Endothelial cell of umbilical vein (primary cell): ENCODE results near the gene CCDC157. TPM values are rescaled to one million over a fixed set of nuclear protein-coding genes. Genes with fewer than 3 reads are reported as not detected.

ENCODE experiments used
- BruUV-seq: library from RNA; stranded (reverse); fragments of 400-500 nt; replicated peaks from 2 replicates; lab custom pipeline; 2021; lab: Mats Ljungman, UMichigan
- CTCF ChIA-PET: fragments of 300-600, 350-600 bp; sonication (Branson Sonifier 250); formaldehyde crosslinking; loops from one replicate; lab custom pipeline; 2021; ENCODE audit warnings: antibody characterized with exemption, inconsistent platforms; lab: Charles Lee
- POLR2A ChIA-PET: fragments of 300-600, 350-600 bp; sonication (Branson Sonifier 250); formaldehyde crosslinking; loops from one replicate; lab custom pipeline; 2021; ENCODE audit warnings: antibody characterized with exemption, inconsistent platforms; lab: Charles Lee
- DNase-seq: peaks from one replicate; pipeline ENCODE4 v3.0.0-alpha.2; 2011; ENCODE audit warnings: low read depth, low spot score
- FAIRE-seq: peaks from 2 replicates; lab custom pipeline; 2011; peaks lifted over from hg19 to GRCh38; lab: Jason Lieb, UNC
- H2AFZ ChIP-seq: 2 replicates; pipeline ENCODE4 v1.6.0; 2012; ENCODE audit warnings: low read depth, low read length, control low read depth, inconsistent platforms
- H3K27ac ChIP-seq: 2 replicates; pipeline ENCODE4 v1.5.1; 2011; ENCODE audit warnings: low read depth, mild to moderate bottlenecking, control low read depth, low read length, moderate library complexity; ENCODE audit not compliant: insufficient read depth
- H3K27me3 ChIP-seq, 2 experiments: 2 replicates each; pipeline versions ENCODE4 v1.6.0 to v1.6.1; 2011; ENCODE audit warnings: low read length in 2 of 2, mixed read lengths in 1 of 2; ENCODE audit not compliant: control insufficient read depth in 2 of 2, insufficient read depth in 2 of 2
- H3K36me3 ChIP-seq, 2 experiments: 2 replicates in 1 of 2; 3 replicates in 1 of 2; pipeline ENCODE4 v1.5.1; 2011; ENCODE audit warnings: low read length in 2 of 2, mild to moderate bottlenecking in 1 of 2, moderate library complexity in 1 of 2; ENCODE audit not compliant: control insufficient read depth in 2 of 2, insufficient read depth in 2 of 2; ENCODE audit errors: extremely low read depth in 1 of 2
- H3K4me1 ChIP-seq: 3 replicates; pipeline ENCODE4 v1.5.1; 2011; ENCODE audit warnings: mild to moderate bottlenecking, low read length; ENCODE audit not compliant: control insufficient read depth, insufficient read depth; ENCODE audit errors: extremely low read depth
- H3K4me2 ChIP-seq: 2 replicates; pipeline ENCODE4 v1.6.1; 2011; ENCODE audit warnings: low read length, control low read depth, mixed read lengths; ENCODE audit not compliant: insufficient read depth
- H3K4me3 ChIP-seq, 3 experiments: fragments of 200-600 bp in 1 of 3; sonication (generic), shearing (Covaris generic) in 1 of 3; replicated peaks in 1 of 3; 2 replicates each; pipeline ENCODE4 v1.5.1; 2011 to 2016; ENCODE audit warnings: control low read depth in 3 of 3, low read length in 3 of 3, mild to moderate bottlenecking in 2 of 3, inconsistent platforms in 1 of 3, low read depth in 1 of 3, moderate library complexity in 1 of 3; ENCODE audit not compliant: insufficient read depth in 1 of 3
- H3K79me2 ChIP-seq: 2 replicates; pipeline ENCODE4 v1.6.0; 2012; ENCODE audit warnings: low read length, inconsistent platforms; ENCODE audit not compliant: control insufficient read depth, insufficient read depth
- H3K9ac ChIP-seq: replicated peaks from 2 replicates; pipeline ENCODE3; 2011; ENCODE audit warnings: low read length, control low read depth; ENCODE audit not compliant: insufficient read depth; ENCODE audit errors: extremely low read depth
- H3K9me1 ChIP-seq: replicated peaks from 3 replicates; pipeline ENCODE4 v1.6.0; 2011; ENCODE audit warnings: mild to moderate bottlenecking, low read length; ENCODE audit not compliant: control insufficient read depth, insufficient read depth; ENCODE audit errors: extremely low read depth
- H3K9me3 ChIP-seq: replicated peaks from 2 replicates; pipeline ENCODE4 v1.5.1; 2012; ENCODE audit warnings: low read length, inconsistent platforms; ENCODE audit not compliant: control insufficient read depth, insufficient read depth
- H4K20me1 ChIP-seq: replicated peaks from 2 replicates; pipeline ENCODE3; 2011; ENCODE audit warnings: mild to moderate bottlenecking, low read length; ENCODE audit not compliant: control insufficient read depth, insufficient read depth; ENCODE audit errors: extremely low read depth
- CTCF ChIP-seq, 2 donors: IDR thresholded peaks; 1 replicate in 1 of 2; 2 replicates in 1 of 2; pipeline ENCODE4 v1.5.1; 2011; ENCODE audit warnings: low read length in 2 of 2, mild to moderate bottlenecking in 2 of 2, moderate library complexity in 2 of 2, control low read depth in 1 of 2, inconsistent platforms in 1 of 2, low read depth in 1 of 2; ENCODE audit not compliant: insufficient read depth in 1 of 2; ENCODE audit errors: extremely low read depth in 1 of 2
- EZH2 ChIP-seq: IDR thresholded peaks from 2 replicates; pipeline ENCODE4 v1.6.1; 2012; ENCODE audit warnings: borderline replicate concordance, low read depth, mild to moderate bottlenecking, moderate library complexity, low read length, inconsistent platforms; ENCODE audit not compliant: severe bottlenecking
- FOS ChIP-seq: IDR thresholded peaks from 2 replicates; pipeline ENCODE4 v1.6.1; 2011; ENCODE audit warnings: mild to moderate bottlenecking, low read length, moderate library complexity, borderline replicate concordance; ENCODE audit not compliant: insufficient read depth
- GATA2 ChIP-seq: IDR thresholded peaks from 2 replicates; pipeline ENCODE4 v1.7.0; 2011; ENCODE audit warnings: low read depth, mild to moderate bottlenecking, moderate library complexity, mixed read lengths, low read length; ENCODE audit not compliant: insufficient read length, insufficient read depth
- JUN ChIP-seq: IDR thresholded peaks from 2 replicates; pipeline ENCODE4 v1.6.1; 2011; ENCODE audit warnings: borderline replicate concordance, low read depth; ENCODE audit not compliant: insufficient read length, insufficient read depth
- MAX ChIP-seq: IDR thresholded peaks from 2 replicates; pipeline ENCODE4 v1.6.1; 2011; ENCODE audit not compliant: insufficient read depth, insufficient read length
- MYC ChIP-seq: IDR thresholded peaks from one replicate; pipeline ENCODE4 v1.6.1; 2011; ENCODE audit warnings: mild to moderate bottlenecking, low read depth, low read length
- POLR2A ChIP-seq: IDR thresholded peaks from 2 replicates; pipeline ENCODE4 v1.6.1; 2012; ENCODE audit warnings: low read depth, mild to moderate bottlenecking, control low read depth, low read length
- POLR2AphosphoS5 ChIP-seq: IDR thresholded peaks from 2 replicates; pipeline ENCODE4 v1.6.1; 2012; ENCODE audit warnings: low read depth, mild to moderate bottlenecking, control low read depth, low read length, moderate library complexity; ENCODE audit not compliant: insufficient read depth
- dilution Hi-C: fragments of 300-500 bp; cut with MboI; formaldehyde crosslinking; loops from one replicate; pipeline ENCODE4 v1.15.0; 2019; ENCODE audit warnings: low sequenced_read_pairs; ENCODE audit not compliant: extremely low pct_ligation_motif_present
- intact Hi-C: fragments of 100-400 bp; cut with micrococcal nuclease; formaldehyde crosslinking; loops from one replicate; pipeline ENCODE4 v1.10.0; 2022
- polyA plus RNA-seq, 4 experiments: library from polyadenylated mRNA; depleted of rRNA in 3 of 4; stranded (reverse) in 3 of 4; unstranded in 1 of 4; fragments of >200 nt; gene quantifications; 2 replicates each; pipeline versions ENCODE4 v1.2.1 to v1.2.3, GENCODE V29; 2011 to 2012; ENCODE audit warnings: missing spikeins in 1 of 4
- total RNA-seq: library from RNA; stranded (reverse); gene quantifications from 2 replicates; pipeline ENCODE4 v1.2.3, GENCODE V29; 2021

The CCDC157 gene
- total and polyA plus RNA-seq, 2 donors (not counting 3 experiments of a cell fraction or from before 2014, with no cell fraction given): 2.1 to 3.1 TPM

GRCh38 chr22:30414525-30415047 is 57.8 kb downstream of the CCDC157 start:
- Histone ChIP-seq H3K9me3 (no peaks in the 10 kb centered on the region), H3K4me3 (no peak overlapping the region), H3K79me2 (no peaks in the 10 kb centered on the region), H3K4me1 (peaks cover under 1% of the 10 kb centered on the region), H3K9ac (no peak overlapping the region), H2AFZ (no peak overlapping the region), H3K27ac (no peak overlapping the region), H3K9me1 (no peaks in the 10 kb centered on the region), H3K4me2 (no peak overlapping the region), H4K20me1 (no peaks in the 10 kb centered on the region), H3K27me3 (no peaks in the 10 kb centered on the region), H3K36me3 (peaks cover 13 to 53% of the 10 kb centered on the region in 2 experiments)
- ChIA-PET CTCF (interaction anchor here (0.7 to 4.0 kb wide), 4 partner anchors 11 to 191 kb away, joined by 3 to 21 read pairs (median 8); partner anchors contain the start of gene MTFP1), POLR2A (interaction anchor here (0.7 to 0.8 kb wide), 2 partner anchors 16 to 45 kb away, joined by 6 read pairs; no protein-coding TSS in a partner anchor)
- FAIRE-seq (no peak), DNase-seq (peak; percentile 12)
- no TSS peak for BruUV-seq
- no peak for TF ChIP-seq FOS
- no peak for TF ChIP-seq MAX
- TF ChIP-seq EZH2: no peak
- no peak for TF ChIP-seq POLR2AphosphoS5
- TF ChIP-seq GATA2: no peak
- no peak for TF ChIP-seq CTCF (IDR thresholded peaks at IDR 0.05; ENCODE audit: extremely low read depth in 1 of 2, insufficient read depth in 1 of 2, low read depth in 1 of 2, low read length in 2 of 2)
- TF ChIP-seq JUN: no peak
- no peak for TF ChIP-seq POLR2A
- no peak for TF ChIP-seq MYC
- dilution Hi-C loops: no loop called here
- intact Hi-C loops: no loop called here
